GM12875 (cell line): ENCODE data around the gene ART3.
A peak's percentile ranks its signal among the peaks of the same experiment; 100 is the strongest.

Source experiments
- H3K4me3 ChIP-seq: one replicate; pipeline ENCODE4 v1.5.1; 2011; ENCODE audit warnings: low read depth, low read length, control low read depth
- CTCF ChIP-seq: IDR thresholded peaks from 2 replicates; pipeline ENCODE4 v1.5.1; 2011; ENCODE audit warnings: low read depth, mild to moderate bottlenecking, control low read depth, inconsistent platforms, low read length, moderate library complexity, borderline replicate concordance; ENCODE audit not compliant: insufficient read depth

The ART3 gene

DNA sequence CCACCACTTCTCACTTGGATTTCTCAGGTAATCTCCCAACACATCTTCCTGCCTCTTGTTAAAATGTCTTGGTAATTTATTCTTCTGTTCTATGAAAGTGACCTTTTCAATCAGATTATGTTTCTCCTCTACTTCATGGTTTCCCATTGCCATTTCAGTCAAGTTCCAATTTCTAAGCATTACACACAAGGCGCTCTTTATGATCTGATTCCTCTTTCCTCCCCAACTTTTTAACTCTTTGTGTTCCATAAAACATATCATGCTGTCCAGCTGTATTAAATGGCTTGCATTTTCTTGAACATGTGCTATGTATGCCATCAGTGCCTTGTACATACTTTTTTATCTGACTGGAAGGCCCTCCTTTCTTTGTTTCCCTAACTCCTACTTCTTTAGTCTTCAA is 13.1 kb upstream of the ART3 start:
- no peak for TF ChIP-seq CTCF
- no peak overlapping the region for H3K4me3 ChIP-seq

- no peak overlapping the region for H3K4me3 ChIP-seq
- no peak for TF ChIP-seq CTCF
Observed at GRCh38 chr4:76061982-76062381, 12.5 kb upstream of the ART3 start.

GRCh38 chr4:76066546-76066945 is 8.0 kb upstream of the ART3 start:
- H3K4me3 ChIP-seq, result no peak overlapping the region
- TF ChIP-seq CTCF, result no peak

GRCh38 chr4:76067652-76068286 is 6.7 kb upstream of the ART3 start:
- peak; percentile 71 for TF ChIP-seq CTCF
- H3K4me3 ChIP-seq, result no peak overlapping the region

- no peak for TF ChIP-seq CTCF
- no peak overlapping the region for H3K4me3 ChIP-seq
Observed at GRCh38 chr4:76072760-76073159, 1.7 kb upstream of the ART3 start.

- TF ChIP-seq CTCF, result no peak
- no peak overlapping the region for H3K4me3 ChIP-seq
Observed at GRCh38 chr4:76074993-76075600, 588 bp downstream of the ART3 start.

- no peak for TF ChIP-seq CTCF
- H3K4me3 ChIP-seq, result no peak overlapping the region
Observed at GRCh38 chr4:76078033-76078613, 3.6 kb downstream of the ART3 start.
